Muscle layer of colon (tissue), 2 donors: ENCODE measurements around the gene SGSM1.

Experiments
- H3K27ac ChIP-seq: one replicate; pipeline ENCODE4 v1.7.0; 2013; ENCODE audit warnings: low read depth, mild to moderate bottlenecking, low read length, moderate library complexity
- H3K27me3 ChIP-seq, 2 donors: one replicate each; pipeline ENCODE4 v1.7.0; 2013; ENCODE audit warnings: low read length in 2 of 2, mild to moderate bottlenecking in 2 of 2; ENCODE audit not compliant: insufficient read depth in 2 of 2, control insufficient read depth in 1 of 2
- H3K36me3 ChIP-seq: one replicate; pipeline ENCODE4 v1.7.0; 2013; ENCODE audit warnings: mild to moderate bottlenecking, low read length; ENCODE audit not compliant: insufficient read depth
- H3K4me1 ChIP-seq: one replicate; pipeline ENCODE4 v1.7.0; 2013; ENCODE audit warnings: mild to moderate bottlenecking, low read length; ENCODE audit not compliant: insufficient read depth
- H3K4me3 ChIP-seq, 2 donors: one replicate each; pipeline ENCODE4 v1.7.0; 2013; ENCODE audit warnings: low read length in 2 of 2, low read depth in 1 of 2, mild to moderate bottlenecking in 1 of 2, moderate library complexity in 1 of 2
- H3K9ac ChIP-seq: one replicate; pipeline ENCODE4 v1.7.0; 2013; ENCODE audit warnings: low read length
- H3K9me3 ChIP-seq: one replicate; pipeline ENCODE4 v1.7.0; 2013; ENCODE audit warnings: mild to moderate bottlenecking, low read length
- donor health status: abdominal sarcoma.
- donor health status: Adenocarcinoma of cecum.

SGSM1 gene, protein sequence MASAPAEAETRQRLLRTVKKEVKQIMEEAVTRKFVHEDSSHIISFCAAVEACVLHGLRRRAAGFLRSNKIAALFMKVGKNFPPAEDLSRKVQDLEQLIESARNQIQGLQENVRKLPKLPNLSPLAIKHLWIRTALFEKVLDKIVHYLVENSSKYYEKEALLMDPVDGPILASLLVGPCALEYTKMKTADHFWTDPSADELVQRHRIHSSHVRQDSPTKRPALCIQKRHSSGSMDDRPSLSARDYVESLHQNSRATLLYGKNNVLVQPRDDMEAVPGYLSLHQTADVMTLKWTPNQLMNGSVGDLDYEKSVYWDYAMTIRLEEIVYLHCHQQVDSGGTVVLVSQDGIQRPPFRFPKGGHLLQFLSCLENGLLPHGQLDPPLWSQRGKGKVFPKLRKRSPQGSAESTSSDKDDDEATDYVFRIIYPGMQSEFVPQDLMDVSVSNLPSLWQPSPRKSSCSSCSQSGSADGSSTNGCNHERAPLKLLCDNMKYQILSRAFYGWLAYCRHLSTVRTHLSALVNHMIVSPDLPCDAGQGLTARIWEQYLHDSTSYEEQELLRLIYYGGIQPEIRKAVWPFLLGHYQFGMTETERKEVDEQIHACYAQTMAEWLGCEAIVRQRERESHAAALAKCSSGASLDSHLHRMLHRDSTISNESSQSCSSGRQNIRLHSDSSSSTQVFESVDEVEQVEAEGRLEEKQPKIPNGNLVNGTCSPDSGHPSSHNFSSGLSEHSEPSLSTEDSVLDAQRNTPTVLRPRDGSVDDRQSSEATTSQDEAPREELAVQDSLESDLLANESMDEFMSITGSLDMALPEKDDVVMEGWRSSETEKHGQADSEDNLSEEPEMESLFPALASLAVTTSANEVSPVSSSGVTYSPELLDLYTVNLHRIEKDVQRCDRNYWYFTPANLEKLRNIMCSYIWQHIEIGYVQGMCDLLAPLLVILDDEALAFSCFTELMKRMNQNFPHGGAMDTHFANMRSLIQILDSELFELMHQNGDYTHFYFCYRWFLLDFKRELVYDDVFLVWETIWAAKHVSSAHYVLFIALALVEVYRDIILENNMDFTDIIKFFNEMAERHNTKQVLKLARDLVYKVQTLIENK

DNA sequence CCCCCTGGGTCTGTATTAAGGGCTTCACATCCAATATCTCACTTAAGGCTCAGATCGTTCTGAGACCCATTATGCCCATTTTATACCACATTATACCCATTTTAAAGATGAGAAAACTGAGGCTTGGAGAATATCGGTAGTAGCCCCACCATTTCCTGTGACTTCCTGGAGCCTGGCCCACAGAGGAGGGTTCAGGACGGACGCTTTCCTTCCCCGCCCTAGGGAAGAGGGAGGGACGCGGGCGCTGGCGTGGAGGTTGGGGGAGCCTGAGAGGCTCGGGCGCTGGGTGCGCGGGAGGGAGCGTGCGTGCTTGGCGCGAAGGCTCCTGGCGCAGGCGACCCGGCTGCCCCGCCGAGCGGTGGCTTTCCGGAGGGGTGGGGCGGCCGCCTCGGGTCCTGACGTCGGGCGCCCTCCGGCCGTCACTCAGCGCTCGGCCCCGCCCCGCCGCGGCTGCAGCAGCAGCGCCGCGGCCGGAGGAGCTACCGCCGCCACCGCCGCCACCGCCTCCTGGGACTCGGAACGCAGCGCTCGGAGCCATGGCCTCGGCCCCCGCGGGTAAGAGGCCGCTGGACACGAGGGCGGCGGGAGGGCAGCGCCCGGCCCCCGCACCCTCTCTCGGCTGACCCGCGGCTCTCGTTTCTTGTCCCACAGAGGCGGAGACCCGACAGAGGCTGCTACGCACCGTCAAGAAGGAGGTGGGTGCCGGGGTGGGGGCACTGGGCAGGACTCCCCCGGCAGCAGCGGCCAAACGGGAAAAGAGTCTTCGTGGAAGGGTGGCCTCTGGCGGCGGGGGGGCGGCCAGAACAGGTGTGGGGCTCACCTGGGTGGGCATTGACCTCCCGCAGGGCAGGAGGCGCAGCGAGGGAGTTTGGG is at the start of gene SGSM1:
Gene SGSM1 (plus strand): TSS at position 422 of the 873 bp plus-strand sequence. CDS start 115 bp downstream, at position 537.
- H3K36me3 ChIP-seq = no peaks in the 10 kb centered on the region
- peak within 1 kb of the TSS; percentile 56 for H3K27ac ChIP-seq
- peak within 1 kb of the TSS; percentile 49 for H3K9ac ChIP-seq
- peaks cover 23% of the 10 kb centered on the region for H3K4me1 ChIP-seq
- no peaks in the 10 kb centered on the region for H3K27me3 ChIP-seq
- H3K9me3 ChIP-seq = no peaks in the 10 kb centered on the region
- H3K4me3 ChIP-seq = peak within 1 kb of the TSS; percentile 67 to 70

DNA sequence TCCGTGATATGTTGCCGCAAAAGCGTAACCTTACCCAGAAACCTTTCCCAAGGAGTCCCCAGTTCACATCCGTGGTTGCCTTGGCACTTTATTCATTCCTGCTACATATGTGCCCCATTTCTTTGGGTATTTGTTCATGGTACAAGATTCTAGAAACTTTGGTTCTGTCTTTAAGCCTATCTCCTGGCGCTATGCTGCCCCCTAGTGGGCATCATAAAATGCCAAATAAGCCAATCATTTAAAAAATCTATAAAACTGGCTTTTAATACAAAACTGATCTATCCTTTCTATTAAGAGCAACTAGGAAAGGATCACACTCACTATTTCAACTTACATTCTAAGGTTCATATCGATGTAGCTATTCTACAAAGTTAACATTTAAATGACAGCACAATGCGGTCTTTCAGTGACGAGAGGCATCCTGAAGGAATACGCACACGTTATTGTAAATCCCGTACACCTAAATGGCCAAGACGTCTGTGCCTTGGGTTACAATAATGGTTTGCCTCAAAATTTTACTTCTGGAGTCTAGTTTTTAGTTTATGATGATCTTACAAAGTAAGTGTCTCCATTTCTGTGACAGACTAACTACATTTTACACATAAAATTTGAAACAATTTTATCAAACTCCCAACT is 47.7 kb upstream of the SGSM1 start:
- Histone ChIP-seq H3K27ac (no peak overlapping the region), H3K36me3 (no peaks in the 10 kb centered on the region), H3K27me3 (no peaks in the 10 kb centered on the region), H3K9me3 (no peaks in the 10 kb centered on the region), H3K4me1 (no peaks in the 10 kb centered on the region), H3K4me3 (no peak overlapping the region), H3K9ac (no peak overlapping the region)

DNA sequence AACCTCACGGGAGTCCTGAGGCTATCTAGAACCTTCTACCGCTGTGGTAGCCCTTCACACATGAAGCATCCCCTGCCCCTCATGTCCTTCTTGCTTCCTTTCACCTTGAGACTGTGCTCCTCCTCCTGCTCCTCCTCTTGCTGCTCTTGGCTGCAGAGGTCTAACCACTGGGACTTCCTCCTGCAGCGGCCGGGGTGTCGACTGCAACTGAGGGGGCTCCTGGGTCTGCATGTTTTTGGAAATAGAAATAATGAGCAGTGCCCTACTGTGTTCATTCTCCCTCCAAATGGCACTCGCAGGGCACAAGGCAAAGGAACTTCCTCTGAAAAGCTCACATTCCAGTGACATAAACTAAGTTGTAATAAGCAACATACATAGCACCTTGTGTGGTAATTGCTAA is 46.2 kb upstream of the SGSM1 start:
- Histone ChIP-seq H3K9ac (no peak overlapping the region), H3K27ac (no peak overlapping the region), H3K9me3 (no peaks in the 10 kb centered on the region), H3K4me3 (no peak overlapping the region), H3K36me3 (no peaks in the 10 kb centered on the region), H3K27me3 (peaks cover 0 to 5% of the 10 kb centered on the region in 2 donors), H3K4me1 (no peaks in the 10 kb centered on the region)

DNA sequence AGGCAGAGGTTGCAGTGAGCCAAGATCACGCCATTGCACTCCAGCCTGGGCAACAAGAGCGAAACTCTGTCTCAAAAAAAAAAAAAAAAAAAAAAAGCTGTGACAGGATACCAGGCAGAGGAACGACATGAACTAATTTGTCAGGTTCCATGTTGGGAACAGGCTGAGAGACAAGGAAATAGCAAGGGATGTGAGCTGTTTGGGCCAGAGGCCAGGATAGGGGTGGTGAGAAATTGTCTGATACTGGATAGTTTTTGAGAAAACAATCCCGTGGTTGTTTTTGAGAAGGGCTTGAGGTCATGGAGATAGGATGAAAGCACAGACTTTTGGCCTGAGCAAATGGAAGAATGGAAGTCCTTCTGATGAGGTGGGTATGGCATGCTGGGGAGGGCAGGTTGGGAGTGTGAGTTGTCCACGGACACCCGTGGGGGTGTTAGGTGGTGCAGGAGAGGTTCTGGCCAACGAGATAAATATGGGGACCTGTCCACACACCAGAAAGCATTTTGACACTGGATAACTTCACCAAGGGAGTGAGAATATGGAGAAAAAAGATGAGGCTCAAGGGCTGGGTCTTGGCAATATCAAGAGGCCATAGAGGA is 45.2 kb upstream of the SGSM1 start:
- Histone ChIP-seq H3K4me1 (no peaks in the 10 kb centered on the region), H3K4me3 (no peak overlapping the region), H3K36me3 (no peaks in the 10 kb centered on the region), H3K9me3 (no peaks in the 10 kb centered on the region), H3K9ac (no peak overlapping the region), H3K27me3 (peaks cover 0 to 5% of the 10 kb centered on the region in 2 donors), H3K27ac (no peak overlapping the region)

DNA sequence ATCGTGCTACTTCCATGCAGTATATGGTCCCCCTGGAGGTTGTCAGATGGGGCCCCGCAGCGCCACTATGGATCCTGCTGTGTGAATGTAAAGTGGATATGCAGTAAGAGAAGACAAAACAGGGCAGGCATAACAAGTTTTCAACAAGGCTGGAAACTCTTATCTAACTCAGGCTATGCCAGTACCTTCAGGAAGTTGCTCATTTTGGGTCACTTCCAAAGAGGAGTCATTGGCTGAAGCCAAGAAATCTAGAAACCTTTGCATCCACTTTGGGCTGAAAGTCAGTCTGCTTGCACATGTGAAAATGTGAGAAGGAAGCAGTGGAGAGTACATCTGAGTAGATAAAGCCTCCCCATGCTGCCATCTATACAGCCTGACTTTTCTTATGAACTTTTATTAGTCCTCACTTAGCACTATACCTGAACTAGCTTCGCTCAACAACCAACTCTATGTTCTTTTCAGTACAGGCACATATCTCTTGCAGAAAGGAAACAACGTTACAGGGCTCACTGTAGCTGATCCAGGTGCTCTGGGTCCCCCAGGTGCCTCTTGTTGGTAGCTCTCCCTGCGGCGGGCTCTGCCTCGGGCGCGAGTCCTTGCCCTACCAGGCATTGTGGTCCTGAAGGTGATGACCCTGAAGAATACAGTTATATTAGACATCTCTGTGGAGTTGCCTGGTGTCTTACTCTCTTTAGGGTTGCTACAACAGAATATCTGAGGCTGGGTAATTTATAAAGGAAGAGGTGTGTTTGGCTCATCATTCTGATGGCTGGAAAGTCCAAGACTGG is 43.9 kb upstream of the SGSM1 start:
- H3K27ac ChIP-seq = no peak overlapping the region
- H3K4me1 ChIP-seq = no peaks in the 10 kb centered on the region
- no peaks in the 10 kb centered on the region for H3K36me3 ChIP-seq
- peaks cover 0 to 5% of the 10 kb centered on the region in 2 donors for H3K27me3 ChIP-seq
- no peaks in the 10 kb centered on the region for H3K9me3 ChIP-seq
- H3K9ac ChIP-seq = no peak overlapping the region
- no peak overlapping the region for H3K4me3 ChIP-seq

DNA sequence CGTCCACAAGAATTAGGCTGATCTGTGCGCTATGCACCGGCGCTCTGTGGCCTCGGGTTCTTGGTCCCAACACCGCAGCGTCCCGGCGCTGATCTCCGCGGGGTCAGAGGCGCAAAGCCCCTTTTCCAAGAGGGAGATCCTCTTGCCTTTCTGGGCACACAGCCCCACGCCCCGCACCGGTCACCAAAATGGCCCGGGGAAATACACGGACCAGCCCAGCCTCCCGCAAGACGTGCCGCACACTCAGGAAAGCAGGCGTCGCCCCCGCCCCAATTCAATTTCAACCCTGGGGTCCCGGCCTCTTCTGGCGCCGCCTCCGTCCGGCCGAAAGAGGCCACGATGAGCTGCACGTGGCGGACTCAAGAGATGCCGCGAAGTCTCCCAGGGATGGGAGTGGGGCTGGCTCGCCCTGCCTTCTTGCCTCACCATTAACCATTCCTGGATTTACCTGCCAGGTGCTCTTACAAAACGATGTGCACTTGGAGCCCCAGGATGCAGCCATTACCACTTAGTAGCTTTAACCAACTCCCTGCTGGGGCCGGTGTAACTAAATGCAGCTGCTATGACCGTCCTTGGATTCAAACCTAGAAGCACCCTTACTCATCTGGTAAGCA is 42.0 kb upstream of the SGSM1 start:
- Histone ChIP-seq H3K36me3 (no peaks in the 10 kb centered on the region), H3K4me3 (no peak overlapping the region), H3K27me3 (peaks cover 0 to 5% of the 10 kb centered on the region in 2 donors), H3K4me1 (no peaks in the 10 kb centered on the region), H3K27ac (no peak overlapping the region), H3K9ac (no peak overlapping the region), H3K9me3 (no peaks in the 10 kb centered on the region)

DNA sequence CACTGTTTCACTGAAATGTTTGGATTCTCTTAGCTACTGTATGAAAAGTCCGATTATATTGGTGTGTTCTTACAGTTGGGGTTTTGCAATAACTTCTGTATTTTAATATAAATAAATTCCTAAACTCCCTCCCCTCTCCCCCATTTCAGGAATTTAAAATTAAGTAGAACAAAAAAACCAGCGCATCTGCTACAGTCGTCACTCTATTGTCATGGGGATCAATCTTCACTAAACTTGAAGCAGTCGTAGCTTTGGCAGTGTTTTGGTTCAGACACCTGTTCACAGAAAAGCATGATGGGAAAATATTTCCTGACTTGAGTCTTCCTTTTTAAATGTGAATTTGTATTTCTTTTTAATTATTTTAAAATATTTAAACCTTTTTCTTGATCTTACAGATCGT is 40.8 kb upstream of the SGSM1 start:
- H3K9ac ChIP-seq = no peak overlapping the region
- H3K9me3 ChIP-seq = no peaks in the 10 kb centered on the region
- peaks cover 0 to 5% of the 10 kb centered on the region in 2 donors for H3K27me3 ChIP-seq
- no peak overlapping the region for H3K4me3 ChIP-seq
- no peak overlapping the region for H3K27ac ChIP-seq
- H3K36me3 ChIP-seq = no peaks in the 10 kb centered on the region
- H3K4me1 ChIP-seq = no peaks in the 10 kb centered on the region

DNA sequence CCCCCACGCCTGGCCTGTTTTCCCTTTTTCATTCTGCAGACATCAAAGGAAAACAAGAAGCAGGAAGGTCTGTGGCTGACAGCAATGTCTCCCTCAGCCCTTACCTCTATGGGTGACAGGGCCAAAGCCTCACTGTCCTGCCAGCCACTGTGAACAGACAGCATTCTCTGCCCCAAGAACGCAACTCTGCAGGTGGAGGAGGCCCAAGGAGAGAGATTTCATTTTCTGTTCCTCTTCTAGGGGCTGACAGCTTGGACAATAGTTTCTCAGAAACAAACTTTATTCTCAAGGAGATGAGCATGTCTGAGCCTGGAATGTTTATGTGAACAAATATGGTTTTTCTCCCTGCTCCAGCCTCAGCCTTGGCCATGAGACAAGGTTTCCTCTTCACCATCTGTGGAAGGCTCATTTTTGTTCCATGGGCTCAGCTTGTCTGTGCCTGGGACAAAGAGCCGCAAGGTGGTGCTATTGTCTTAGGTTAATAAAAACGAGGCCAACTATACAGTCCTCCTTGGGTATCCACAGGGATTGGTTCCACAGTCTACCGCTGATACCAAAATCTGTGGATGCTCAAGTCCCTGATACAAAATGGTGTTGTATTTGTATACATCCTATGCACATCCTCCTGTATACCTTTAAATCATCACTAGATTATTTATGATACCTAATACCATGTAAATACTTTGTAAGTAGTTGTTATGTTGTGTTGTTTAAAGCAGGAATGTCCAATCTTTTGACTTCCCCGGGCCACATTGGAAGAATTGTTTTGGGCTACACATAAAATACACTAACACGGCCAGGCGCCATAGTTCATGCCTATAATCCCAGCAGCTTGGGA is 37.3 kb upstream of the SGSM1 start:
- peaks cover 0 to 4% of the 10 kb centered on the region in 2 donors for H3K27me3 ChIP-seq
- H3K4me1 ChIP-seq = no peaks in the 10 kb centered on the region
- no peaks in the 10 kb centered on the region for H3K9me3 ChIP-seq
- no peaks in the 10 kb centered on the region for H3K36me3 ChIP-seq
- no peak overlapping the region for H3K4me3 ChIP-seq
- no peak overlapping the region for H3K9ac ChIP-seq
- H3K27ac ChIP-seq = no peak overlapping the region
